OCI-LY7 (cell line): Measurements from ENCODE around the gene DNAJB14.

ENCODE experiments used
- CTCF ChIP-seq: fragments of 200-600 bp; sonication (generic); conservative IDR thresholded peaks from 2 replicates; pipeline ENCODE4 v1.5.1; 2014; ENCODE audit warnings: mild to moderate bottlenecking, antibody characterized with exemption, low read length, moderate library complexity, mixed read lengths
- EZH2phosphoT487 ChIP-seq: fragments of 200-600 bp; sonication (generic); IDR thresholded peaks from 2 replicates; pipeline ENCODE4 v1.6.1; 2018; ENCODE audit warnings: low read depth, borderline replicate concordance, mild to moderate bottlenecking, mixed run types, antibody characterized with exemption, low read length, moderate library complexity, mixed read lengths

- TF ChIP-seq CTCF (no peak), EZH2phosphoT487 (no peak)
Observed at GRCh38 chr4:99859618-99860017, 86.8 kb downstream of the DNAJB14 start.
